ENCODE measurements around the gene TCF12. TPM values are rescaled to one million over a fixed set of nuclear protein-coding genes. Genes with fewer than 3 reads are reported as not detected.

TCF12 gene
- total RNA-seq, 1 donor from 2014 or later: 93.0 TPM

DNA sequence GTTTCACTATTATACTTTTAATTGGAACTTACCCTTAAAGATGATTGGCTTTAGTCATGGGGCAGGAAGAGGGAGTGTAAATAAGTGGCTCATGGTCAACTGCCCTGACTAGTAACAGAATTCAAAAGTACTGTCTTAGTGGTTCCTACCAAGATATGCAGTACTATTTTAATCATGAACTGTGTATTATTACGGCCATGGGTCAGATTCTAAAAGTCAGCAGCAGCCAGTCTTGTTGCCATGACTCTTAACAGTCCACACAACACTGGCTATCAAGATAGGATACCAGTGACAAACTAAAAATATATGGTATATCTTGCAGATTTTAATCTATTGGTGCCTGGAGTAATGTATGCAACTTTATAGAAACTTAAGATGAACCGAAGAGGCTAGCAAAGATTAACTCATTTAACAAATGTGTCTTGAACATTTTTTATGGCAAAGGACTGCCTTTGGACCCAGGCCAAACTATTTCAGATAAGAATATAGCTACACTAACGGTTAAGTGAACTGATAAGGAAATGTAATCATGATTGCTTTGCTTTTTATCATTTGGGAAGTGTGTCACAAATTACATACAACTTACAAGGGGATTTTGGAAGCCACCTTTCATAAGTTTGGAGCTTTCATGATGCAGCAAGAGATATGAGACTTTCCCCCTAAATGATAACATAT is 163.7 kb downstream of the TCF12 start:
- intact Hi-C loops (cut with DNase I): no loop called here
- Histone ChIP-seq H3K27me3 (ENCODE audit: low read depth) (no peaks in the 10 kb centered on the region), H3K9me3 (no peaks in the 10 kb centered on the region), H3K36me3 (no peaks in the 10 kb centered on the region), H3K4me3 (no peak overlapping the region), H3K4me1 (peaks cover 27% of the 10 kb centered on the region), H3K27ac (no peak overlapping the region)
- DNase-seq (no peak), ATAC-seq (peak; percentile 49 to 72)
- TF ChIP-seq, protein P1, sequence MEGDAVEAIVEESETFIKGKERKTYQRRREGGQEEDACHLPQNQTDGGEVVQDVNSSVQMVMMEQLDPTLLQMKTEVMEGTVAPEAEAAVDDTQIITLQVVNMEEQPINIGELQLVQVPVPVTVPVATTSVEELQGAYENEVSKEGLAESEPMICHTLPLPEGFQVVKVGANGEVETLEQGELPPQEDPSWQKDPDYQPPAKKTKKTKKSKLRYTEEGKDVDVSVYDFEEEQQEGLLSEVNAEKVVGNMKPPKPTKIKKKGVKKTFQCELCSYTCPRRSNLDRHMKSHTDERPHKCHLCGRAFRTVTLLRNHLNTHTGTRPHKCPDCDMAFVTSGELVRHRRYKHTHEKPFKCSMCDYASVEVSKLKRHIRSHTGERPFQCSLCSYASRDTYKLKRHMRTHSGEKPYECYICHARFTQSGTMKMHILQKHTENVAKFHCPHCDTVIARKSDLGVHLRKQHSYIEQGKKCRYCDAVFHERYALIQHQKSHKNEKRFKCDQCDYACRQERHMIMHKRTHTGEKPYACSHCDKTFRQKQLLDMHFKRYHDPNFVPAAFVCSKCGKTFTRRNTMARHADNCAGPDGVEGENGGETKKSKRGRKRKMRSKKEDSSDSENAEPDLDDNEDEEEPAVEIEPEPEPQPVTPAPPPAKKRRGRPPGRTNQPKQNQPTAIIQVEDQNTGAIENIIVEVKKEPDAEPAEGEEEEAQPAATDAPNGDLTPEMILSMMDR (IDR thresholded peaks at IDR 0.05): no peak

DNA sequence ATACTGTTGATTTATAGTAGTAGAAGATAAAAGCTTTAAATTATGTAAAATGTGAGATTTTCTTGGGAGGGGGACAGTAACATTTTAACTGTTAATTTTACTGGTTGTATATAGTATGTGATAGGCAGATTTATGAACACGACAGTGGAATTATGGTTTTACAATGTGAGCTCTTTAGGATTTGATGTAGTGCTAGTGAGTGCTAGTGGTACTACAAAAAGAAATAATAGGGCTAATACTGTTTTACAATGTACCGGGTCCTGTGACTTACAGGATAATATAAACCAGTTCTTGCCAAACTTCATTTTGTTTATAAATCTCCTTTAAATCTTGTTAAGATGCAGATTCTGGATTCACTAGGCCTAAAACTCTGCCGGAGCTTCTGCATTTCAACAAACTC is 165.7 kb downstream of the TCF12 start:
- TF ChIP-seq, protein P1 (IDR thresholded peaks at IDR 0.05): no peak
- no peaks in the 10 kb centered on the region for H3K9me3 ChIP-seq
- H3K27ac ChIP-seq: no peak overlapping the region
- H3K27me3 ChIP-seq (ENCODE audit: low read depth): no peaks in the 10 kb centered on the region
- ATAC-seq (no peak), DNase-seq (no peak)
- H3K4me1 ChIP-seq: peaks cover 25% of the 10 kb centered on the region
- no peaks in the 10 kb centered on the region for H3K36me3 ChIP-seq
- no peak overlapping the region for H3K4me3 ChIP-seq
- intact Hi-C loops (cut with DNase I): no loop called here

DNA sequence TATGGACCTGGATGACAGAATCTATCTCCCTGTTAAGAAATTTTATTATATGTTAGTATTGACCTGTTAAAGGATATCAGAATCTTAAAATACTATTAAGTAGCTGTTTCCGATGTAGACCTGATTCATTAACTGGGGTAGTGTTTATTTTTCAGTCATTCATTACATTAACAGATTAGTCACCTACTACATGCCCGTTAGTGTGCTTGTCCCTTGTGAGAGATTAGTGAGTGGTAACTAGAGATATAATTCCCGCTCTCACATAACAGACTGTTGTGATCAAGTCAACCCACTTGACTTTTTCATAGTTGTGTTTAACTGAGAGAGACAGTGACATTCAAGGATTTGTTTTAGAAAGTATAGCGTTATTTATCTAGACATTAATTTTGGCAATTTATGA is 166.8 kb downstream of the TCF12 start:
- no peak for DNase-seq
- intact Hi-C loops (cut with DNase I): no loop called here
- TF ChIP-seq, protein P1 (IDR thresholded peaks at IDR 0.05): no peak
- H3K27ac ChIP-seq: no peak overlapping the region
- no peak overlapping the region for H3K4me3 ChIP-seq
- no peaks in the 10 kb centered on the region for H3K9me3 ChIP-seq
- ATAC-seq: peak in 1 of 2 donors; percentile 78
- H3K4me1 ChIP-seq: peaks cover 19% of the 10 kb centered on the region
- H3K27me3 ChIP-seq (ENCODE audit: low read depth): no peaks in the 10 kb centered on the region
- H3K36me3 ChIP-seq: no peaks in the 10 kb centered on the region

DNA sequence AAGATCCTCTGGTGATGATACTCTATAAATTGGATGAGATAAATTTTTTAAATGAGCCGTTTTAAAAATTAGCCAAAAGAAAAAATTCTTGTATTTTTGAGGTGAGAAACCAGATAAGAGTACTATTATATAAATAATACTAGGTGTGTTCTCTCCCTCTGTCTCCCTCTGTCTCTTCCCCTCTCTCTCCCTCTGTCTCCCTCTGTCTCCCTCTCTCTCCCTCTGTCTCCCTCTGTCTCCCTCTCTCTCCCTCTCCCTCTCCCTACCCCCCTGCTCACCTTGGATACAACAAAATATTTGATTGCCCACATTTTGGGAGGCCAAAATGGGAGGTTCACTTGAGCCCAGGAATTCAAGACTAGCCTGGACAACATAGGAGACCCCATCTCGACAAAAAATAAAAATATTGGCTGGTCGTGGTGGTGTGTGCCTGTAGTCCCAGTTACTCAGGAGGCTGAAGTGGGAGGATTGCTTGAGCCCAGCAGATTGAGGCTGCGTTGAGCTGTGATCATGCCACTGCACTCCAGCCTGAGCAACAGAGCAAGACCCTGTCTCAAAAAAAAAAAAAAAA is 168.5 kb downstream of the TCF12 start:
- intact Hi-C loops (cut with DNase I): no loop called here
- ATAC-seq (no peak), DNase-seq (no peak)
- no peaks in the 10 kb centered on the region for H3K27me3 ChIP-seq (ENCODE audit: low read depth)
- TF ChIP-seq, protein P1 (IDR thresholded peaks at IDR 0.05): no peak
- no peak overlapping the region for H3K27ac ChIP-seq
- H3K9me3 ChIP-seq: no peaks in the 10 kb centered on the region
- no peaks in the 10 kb centered on the region for H3K36me3 ChIP-seq
- H3K4me1 ChIP-seq: peaks cover 9% of the 10 kb centered on the region
- H3K4me3 ChIP-seq: no peak overlapping the region

DNA sequence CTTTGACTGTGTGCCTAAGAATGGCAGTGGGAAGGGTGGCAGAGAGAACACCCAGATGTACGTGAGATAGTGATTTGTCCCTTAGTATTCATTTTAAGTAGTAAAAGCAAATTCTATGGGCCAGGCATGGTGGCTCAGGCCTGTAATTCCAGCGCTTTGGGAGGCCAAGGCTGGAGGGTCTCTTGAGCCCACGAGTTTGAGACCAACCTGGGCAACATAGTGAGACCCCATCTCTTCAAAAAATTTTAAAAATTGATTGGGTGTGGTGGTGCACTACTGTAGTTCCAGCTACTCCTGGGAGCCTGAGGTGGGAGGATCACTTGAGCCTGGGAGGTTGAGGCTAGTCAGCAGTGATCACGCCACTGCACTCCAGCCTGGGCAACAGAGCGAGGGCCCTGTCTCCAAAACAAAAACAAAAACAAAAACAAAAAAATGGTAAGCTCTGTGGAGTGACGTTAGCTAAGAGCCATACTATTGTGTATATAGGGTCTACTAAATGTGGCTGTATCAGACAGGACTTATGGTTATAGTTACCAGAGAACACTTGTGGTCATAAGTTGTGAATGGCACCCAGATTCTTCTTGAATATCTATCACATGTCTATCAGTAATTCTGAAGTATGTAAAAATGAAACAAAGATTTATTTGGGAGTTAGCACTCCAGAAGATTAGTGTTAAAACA is 171.5 kb downstream of the TCF12 start:
- Histone ChIP-seq H3K36me3 (peaks cover 9% of the 10 kb centered on the region), H3K4me1 (no peaks in the 10 kb centered on the region), H3K27me3 (ENCODE audit: low read depth) (no peaks in the 10 kb centered on the region), H3K4me3 (no peak overlapping the region), H3K27ac (no peak overlapping the region), H3K9me3 (no peaks in the 10 kb centered on the region)
- intact Hi-C loops (cut with DNase I): no loop called here
- ATAC-seq: no peak
- TF ChIP-seq, protein P1 (IDR thresholded peaks at IDR 0.05): no peak
- DNase-seq: no peak
